Mammary epithelial cell (primary cell): Measurements from ENCODE around the gene RC3H2.
"Not testable (repeated sequence)": the region's sequence is repeated elsewhere in the genome, so short reads cannot be mapped to it uniquely, and the experiment has no call there.

ENCODE experiments used
- CTCF ChIP-seq, 2 donors: IDR thresholded peaks in 1 of 2; conservative IDR thresholded peaks in 1 of 2; 2 replicates each; pipeline ENCODE4 v1.5.1; 2011 to 2012; ENCODE audit warnings: inconsistent platforms in 2 of 2, low read length in 2 of 2, mild to moderate bottlenecking in 2 of 2, control low read depth in 1 of 2, low read depth in 1 of 2; ENCODE audit not compliant: insufficient read depth in 1 of 2; ENCODE audit errors: extremely low read depth in 1 of 2
- EZH2 ChIP-seq: IDR thresholded peaks from 2 replicates; pipeline ENCODE4 v1.6.1; 2012; ENCODE audit warnings: low read length, inconsistent platforms, borderline replicate concordance

GRCh38 chr9:122828965-122829284 lies 76.2 kb downstream of the RC3H2 start:
- not testable (repeated sequence) for TF ChIP-seq CTCF (conservative IDR thresholded peaks at IDR 0.05 in 1 of 2, IDR thresholded peaks at IDR 0.05 in 1 of 2; ENCODE audit: extremely low read depth in 1 of 2, insufficient read depth in 1 of 2, low read depth in 1 of 2, low read length in 2 of 2); EZH2
